ENCODE data around the gene KNOP1.
"Not testable (repeated sequence)": the region's sequence is repeated elsewhere in the genome, so short reads cannot be mapped to it uniquely, and the experiment has no call there.

The KNOP1 gene

DNA sequence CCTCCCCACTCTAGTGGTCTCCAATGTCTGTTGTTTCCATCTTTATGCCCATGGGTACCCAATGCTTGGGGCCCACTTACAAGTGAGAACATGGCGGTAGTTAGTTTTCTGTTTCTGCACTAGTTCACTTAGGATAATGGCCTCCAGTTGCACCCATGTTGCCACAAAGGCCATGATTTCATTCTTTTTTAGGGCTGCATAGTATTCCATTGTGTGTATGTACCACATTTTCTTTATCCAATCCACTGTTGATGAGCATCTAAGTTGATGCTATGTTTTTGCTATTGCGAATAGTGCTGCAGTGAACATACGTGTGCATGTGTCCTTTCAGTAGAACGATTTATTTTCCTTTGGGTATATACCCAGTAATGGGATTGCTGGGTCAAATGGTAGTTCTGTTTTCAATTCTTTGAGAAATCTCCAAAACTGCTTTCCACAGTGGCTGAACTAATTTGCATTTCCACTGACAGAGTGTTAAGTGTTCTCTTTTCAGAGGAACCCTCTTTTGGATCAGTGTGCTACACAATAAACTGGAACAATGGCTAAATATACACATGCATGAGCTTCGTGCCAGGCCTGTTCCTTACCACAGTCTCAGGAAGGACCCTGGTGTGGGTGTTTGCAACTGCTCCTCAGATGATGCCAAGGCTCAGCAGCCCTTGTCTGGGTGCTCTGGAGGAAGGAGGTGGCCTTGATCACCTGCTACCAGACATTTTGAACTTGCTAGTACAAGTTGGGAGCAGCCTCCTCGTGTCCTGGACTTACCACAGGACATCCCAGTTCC is 34.4 kb downstream of the KNOP1 start:
- no peak for DNase-seq (ENCODE audit: low read depth in 2 of 2)

DNA sequence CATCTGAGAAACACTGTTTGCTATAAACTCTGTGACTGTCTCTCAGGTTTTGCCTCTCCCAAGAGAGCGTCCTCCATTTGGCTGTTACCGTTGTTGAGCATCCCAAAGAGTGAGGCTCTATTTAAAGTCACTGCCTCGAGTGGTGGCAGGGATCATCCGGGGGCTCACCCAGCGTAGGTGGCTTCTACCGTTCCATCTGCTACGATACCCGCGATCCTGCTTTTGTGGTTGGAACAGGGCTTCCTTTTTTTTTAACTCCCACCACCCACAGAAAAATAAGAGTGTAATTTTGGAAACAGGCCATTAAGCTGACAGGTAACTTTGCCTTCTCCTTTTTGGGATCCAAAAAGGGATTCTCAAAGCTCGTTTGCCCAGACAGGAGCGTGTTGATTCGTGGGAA is 36.4 kb downstream of the KNOP1 start:
- no peak for DNase-seq (ENCODE audit: low read depth in 2 of 2)

DNA sequence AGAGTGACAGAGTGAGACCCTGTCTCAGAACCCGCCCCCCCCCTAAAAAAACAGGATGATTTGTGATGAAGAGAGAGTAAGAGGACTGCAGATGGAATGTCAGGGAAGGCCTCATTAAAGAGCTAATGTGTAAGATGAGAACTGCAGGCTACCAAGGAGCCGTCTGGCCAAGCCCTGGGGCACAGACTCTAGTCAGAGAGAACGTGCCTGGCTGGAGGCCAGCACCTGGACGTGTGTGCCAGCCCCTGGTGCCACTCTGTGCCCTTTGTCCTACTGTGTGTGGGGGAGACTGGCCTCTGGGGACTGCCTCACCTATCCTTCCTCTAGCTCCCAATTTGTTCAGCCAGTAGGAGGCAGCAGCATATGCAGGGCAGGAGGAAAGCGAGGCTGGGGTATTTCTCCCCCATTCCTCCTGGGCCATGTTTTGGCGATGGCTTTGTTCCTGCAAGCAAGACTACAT is 37.1 kb downstream of the KNOP1 start:
- DNase-seq (ENCODE audit: low read depth in 2 of 2) = no peak

DNA sequence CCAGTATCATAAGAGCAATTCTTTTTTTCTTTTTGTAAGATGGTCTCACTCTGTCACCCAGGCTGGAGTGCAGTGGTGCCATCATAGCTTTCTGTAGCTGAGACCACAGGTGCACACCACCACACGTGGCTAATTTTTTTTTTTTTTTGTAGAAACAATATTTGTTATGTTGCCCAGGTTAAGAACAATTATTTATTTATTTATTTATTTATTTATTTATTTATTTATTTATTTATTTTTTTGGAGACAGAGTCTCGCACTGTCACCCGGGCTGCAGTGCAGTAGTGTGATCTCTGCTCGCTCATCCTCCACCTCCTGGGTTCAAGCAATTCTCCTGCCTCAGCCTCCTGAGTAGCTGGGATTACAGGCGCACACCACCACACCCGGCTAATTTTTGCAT is 38.7 kb downstream of the KNOP1 start:
- DNase-seq (ENCODE audit: low read depth in 2 of 2) = not testable (repeated sequence)

DNA sequence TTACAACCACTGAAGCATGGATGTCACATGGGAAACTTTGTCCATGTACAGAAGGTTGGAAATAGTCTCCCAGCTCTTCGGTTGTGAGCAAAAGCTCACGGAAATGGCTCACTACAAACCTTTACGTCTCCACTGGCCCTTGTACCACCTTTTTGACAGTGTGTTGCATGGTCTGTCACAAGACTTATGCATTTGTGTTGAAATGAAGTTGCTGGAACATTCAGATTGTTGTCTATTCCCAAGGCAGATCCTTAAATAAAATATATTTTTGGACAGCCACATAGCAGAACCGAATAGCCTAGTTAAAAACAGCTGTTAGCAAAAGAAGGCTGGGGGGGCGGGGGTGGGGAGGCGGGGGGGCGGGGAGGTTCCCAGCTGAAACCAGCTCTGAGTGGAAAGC is 39.2 kb downstream of the KNOP1 start:
- no peak for DNase-seq (ENCODE audit: low read depth in 2 of 2)

DNA sequence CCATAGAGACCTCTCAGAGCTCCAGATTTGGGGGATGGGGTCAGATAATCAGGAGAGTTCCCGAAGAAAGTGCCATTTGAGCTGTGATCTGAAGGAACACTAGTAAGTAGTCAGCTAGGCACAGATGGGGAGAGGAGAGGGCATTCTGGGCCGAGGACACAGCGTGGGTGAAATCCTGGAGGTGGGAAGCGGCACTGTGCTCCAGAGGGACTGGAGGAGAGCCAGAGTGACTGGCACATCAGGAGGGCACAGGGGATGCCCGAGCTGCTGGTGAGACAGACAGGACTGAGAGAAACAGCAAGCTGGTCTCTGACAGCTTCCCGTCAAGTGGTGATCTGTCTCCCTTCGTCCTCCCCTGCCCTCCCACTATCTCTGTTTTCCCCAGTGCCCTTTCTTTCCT is 40.6 kb downstream of the KNOP1 start:
- no peak for DNase-seq (ENCODE audit: low read depth in 2 of 2)

DNA sequence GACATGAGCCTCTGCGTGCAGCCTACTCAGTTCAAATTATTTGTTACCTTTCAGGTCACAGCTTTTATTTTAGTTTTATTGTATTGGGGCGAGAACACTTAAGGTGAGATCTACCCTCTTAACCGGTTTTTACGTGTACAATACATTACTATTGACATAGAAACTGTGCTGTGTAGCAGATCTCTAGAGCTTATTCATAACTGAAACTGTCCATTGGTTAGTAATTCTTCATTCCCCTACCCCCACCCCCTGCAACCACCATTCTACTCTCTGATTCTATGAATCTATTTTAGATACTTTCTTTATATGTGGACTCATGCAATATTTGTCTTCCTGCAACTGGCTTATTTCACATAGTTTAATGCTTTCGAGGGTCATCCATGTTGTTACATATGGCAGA is 43.5 kb downstream of the KNOP1 start:
- no peak for DNase-seq (ENCODE audit: low read depth in 2 of 2)

DNA sequence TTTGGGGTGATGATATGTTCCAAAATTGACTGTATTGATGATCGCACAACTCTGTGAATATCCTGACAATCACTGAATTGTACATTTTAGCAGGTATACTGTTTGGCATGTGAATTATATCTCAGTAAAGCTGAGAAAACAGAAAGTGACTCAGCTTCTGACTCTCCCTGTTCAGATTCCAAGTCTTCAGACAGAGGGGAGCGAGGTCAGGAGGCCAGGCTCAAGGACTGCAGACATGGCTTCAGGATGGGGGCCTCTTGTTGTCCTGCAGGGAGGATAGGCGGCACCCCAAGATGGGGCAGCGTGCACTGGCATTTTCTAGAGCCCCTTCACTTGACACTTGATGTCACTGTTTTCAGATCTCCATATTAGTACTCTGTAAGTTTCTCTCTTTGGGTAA is 45.6 kb downstream of the KNOP1 start:
- no peak for DNase-seq (ENCODE audit: low read depth in 2 of 2)

DNA sequence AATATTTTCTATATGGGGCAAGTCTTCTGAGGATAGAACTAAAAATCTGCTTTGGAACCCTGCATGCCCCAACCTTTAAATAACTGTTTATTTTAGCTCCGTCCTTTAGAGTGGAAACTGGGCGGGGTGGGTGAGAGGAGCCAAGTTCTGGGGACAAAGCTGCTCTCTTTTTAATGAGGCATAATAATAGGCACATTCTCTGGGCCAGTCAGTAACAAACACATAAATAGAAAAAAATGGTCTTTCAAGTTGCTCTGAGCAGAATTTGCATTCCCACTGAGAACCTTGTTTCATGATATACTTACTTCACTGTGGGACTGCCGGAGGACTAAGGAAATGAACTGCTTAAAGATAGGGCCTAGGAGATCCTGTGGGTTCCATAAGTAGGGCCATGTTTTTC is 51.5 kb downstream of the KNOP1 start:
- DNase-seq (ENCODE audit: low read depth in 2 of 2) = no peak

DNA sequence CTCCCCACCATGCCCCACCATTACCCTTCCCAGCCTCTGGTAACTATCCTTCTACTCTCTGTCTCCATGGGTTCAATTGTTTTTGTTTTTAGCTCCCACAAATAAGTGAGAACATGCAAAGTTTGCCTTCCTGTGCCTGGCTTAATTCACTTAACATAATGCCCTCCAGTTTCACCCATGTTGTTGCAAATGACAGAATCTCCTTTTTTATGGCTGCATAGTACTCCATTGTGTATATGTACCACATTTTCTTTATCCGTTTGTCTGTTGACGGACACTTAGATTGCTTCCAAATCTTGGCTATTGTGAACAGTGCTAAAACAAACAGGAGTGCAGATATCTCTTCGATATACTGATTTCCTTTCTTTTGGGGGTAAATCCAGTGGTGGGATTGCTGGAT is 52.7 kb downstream of the KNOP1 start:
- DNase-seq (ENCODE audit: low read depth in 2 of 2) = not testable (repeated sequence)

DNA sequence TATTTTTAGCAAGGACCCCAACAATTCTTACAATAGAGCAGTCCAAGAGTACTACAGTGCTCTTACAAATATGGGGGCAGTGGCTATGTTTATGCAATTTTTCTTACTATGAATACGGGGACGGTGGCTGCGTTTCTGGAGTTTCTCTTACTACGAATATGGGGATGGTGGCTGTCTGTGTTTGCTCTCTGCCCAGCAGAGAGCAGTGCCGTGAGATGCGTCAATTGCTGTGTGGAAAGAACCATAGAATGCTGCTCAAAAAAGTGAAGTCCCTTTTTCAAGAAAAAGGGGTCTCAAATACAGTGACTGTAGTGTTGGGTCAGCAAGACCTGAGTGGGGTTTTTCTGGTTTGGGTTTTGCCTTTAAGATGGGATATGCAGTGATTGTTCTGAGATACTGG is 53.9 kb downstream of the KNOP1 start:
- no peak for DNase-seq (ENCODE audit: low read depth in 2 of 2)

DNA sequence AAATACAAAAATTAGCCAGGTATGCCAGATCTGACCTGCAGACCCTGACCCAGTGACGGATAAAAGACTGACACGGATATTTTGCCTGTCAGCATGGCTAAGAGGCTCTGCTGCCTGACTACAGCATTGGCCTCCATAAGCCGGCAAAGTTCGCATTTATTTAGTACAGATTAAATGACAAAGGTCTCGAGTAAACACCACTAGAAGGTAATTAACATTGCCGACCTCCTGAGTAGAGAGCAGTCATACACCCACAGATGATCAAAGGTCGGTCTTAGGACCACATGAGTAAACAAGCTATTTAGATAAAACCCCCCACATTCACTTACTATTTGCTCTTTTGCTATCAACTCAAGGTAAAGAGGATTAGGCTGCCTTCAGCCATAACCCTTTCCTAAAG is 55.7 kb downstream of the KNOP1 start:
- DNase-seq (ENCODE audit: low read depth in 2 of 2) = no peak

DNA sequence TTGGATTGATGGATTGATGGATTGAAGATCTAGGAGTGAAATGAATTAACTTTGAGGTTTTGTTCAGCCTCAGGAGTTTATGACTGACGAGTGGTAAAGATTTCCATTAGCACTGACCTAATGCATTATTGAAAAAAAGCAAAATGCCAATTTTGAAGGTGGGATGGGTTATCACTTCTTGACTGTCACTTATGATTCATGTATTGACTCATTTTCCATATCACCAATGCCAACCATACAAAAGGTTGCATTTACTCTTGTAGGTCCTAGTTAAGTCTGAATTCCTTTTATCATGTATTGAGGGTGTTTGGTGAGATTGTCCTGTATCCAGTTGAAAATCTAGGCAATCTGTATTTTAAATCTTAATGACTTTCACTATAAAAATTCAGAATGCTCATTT is 57.6 kb downstream of the KNOP1 start:
- DNase-seq (ENCODE audit: low read depth in 2 of 2) = no peak

DNA sequence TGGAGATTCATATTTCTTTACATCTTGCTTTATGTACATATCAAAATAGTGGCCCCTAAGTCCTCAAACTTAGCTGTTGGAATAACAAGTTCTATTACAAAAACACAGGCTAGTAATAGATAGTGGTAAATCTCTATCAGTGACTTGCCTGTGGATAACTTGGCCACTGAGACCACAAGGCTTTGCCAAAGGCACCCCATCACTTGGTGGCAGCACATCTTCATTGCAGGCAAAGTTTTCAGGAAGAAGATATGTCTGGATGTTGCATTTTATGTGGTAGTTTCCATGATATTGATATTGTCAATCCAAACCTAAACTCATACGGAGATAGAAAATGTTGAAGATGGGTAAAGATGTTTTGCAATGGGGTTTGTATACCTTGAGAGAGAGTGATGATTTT is 58.5 kb downstream of the KNOP1 start:
- no peak for DNase-seq (ENCODE audit: low read depth in 2 of 2)

DNA sequence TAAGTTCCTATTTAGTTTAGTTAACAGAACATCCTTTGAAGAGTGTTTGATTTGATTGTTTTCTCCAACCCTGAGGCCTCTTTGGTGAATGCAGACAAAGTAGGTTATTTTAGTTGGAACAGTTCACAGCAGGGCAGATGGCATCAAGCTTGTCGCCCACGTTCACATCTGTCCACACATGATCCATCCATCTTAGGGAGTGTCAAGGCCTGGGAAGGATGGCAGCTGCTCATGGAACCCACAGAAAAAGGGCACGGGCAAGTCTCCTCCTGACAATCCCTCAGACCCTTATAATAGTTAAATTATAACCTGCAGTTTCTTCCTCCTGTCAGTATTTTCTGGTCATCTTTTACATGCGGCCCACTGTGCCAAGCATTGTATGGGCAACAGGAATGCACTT is 60.2 kb downstream of the KNOP1 start:
- DNase-seq (ENCODE audit: low read depth in 2 of 2) = no peak

DNA sequence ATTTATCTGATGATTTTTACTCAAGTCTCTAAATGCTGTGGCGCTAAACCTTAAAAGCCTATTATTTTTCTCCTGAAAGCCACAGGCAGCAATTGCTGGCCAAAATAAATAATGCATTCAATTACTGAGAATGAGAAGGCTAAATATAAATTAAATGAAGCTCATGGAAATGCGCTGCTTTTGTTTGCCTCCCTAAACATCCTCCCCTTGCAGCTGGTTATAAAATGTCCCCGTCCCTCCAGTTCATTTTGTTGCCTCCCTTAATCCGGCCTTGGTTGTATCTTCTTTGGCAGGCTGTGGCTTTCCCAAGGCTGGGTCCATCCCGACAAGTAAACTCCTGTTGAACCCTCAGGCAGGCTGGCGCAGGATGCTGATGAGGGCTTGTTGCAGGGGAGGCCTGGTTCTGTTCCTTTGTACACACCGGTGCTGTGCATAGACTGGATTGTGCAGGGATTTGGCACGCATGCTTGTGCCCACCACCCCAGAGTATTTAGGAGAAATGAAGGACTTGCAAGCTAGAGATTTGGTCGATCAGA is 62.7 kb downstream of the KNOP1 start:
- no peak for DNase-seq (ENCODE audit: low read depth in 2 of 2)

DNA sequence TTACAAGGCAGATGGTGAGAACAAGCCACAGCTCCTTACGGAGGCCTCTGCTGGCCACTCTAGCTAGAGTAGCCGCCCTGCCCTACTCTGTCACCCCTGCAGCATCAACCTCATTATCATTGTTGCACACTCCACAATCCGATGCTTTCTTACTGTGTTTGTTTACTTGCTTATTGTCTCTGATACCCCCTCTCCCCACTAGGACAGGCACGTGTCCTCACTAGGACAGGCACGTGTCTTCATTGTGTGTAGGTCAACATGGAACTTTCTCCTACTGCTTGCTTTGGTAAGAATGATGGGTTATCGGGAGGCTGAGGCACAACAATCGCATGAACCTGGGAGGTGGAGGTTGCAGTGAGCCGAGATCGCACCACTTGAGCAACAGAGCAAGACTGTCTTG is 63.9 kb downstream of the KNOP1 start:
- no peak for DNase-seq (ENCODE audit: low read depth in 2 of 2)
